ENCODE results near the gene ARNT2.

The ARNT2 gene

DNA sequence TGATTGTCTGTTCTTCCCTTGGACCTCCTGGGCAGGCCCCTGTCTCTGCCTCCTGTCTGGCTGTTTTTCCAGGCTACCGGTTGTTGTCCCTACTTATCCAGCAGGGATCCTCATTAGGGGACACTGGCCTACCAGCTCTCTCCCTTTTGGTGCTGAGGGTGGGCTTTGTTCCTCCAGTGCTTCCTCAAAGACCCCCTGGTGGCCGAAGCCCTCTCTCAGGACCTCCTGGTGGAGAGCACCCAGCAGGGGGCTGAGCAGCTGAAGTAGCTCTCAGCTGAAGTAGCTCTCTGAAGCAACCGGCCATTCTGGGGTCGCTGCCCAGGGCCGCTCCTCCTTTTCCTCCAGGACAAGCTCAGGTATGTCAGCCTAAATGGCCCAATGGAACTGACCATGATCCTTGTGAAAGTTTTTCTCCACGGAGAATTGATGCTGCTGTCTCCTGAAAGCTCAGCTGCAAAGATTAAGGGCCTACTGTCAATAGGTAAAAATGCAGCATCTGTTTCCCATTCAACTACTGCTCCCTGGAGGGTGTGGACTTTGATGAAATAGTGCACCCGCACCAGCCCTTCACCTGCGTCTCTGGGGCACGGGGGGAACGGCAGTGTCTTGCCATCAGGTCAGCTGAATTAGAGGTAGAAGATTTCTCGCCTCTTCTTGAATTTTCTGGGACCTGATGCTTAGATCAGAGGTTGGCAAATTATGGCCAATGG lies 27.6 kb downstream of the ARNT2 start:
- H3K4me3 ChIP-seq (ENCODE audit: low read depth, low read length) = no peak overlapping the region
- DNase-seq (ENCODE audit: low read depth) = no peak
- TF ChIP-seq, protein P1, sequence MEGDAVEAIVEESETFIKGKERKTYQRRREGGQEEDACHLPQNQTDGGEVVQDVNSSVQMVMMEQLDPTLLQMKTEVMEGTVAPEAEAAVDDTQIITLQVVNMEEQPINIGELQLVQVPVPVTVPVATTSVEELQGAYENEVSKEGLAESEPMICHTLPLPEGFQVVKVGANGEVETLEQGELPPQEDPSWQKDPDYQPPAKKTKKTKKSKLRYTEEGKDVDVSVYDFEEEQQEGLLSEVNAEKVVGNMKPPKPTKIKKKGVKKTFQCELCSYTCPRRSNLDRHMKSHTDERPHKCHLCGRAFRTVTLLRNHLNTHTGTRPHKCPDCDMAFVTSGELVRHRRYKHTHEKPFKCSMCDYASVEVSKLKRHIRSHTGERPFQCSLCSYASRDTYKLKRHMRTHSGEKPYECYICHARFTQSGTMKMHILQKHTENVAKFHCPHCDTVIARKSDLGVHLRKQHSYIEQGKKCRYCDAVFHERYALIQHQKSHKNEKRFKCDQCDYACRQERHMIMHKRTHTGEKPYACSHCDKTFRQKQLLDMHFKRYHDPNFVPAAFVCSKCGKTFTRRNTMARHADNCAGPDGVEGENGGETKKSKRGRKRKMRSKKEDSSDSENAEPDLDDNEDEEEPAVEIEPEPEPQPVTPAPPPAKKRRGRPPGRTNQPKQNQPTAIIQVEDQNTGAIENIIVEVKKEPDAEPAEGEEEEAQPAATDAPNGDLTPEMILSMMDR (IDR thresholded peaks at IDR 0.05; ENCODE audit: control insufficient read depth, extremely low read depth, insufficient read depth) = no peak

DNA sequence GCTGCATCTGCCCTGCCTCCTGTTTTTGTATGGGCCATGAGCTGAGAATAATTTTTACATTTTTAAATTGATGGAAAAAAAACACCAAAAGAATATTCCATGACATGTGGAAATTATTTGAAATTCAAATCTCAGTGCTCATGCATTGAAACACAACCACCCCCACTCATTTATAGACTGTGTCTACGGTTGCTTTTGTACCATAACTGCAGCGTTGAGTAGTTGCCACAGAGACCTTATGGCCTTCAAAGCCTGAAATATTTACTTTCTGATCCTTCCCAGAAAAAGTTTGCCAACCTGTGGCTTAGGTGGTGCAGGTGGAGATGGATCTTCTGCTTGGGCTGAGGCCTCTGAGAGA lies 28.1 kb downstream of the ARNT2 start:
- DNase-seq (ENCODE audit: low read depth) = no peak
- TF ChIP-seq, protein P1 (IDR thresholded peaks at IDR 0.05; ENCODE audit: control insufficient read depth, extremely low read depth, insufficient read depth) = no peak
- no peak overlapping the region for H3K4me3 ChIP-seq (ENCODE audit: low read depth, low read length)

DNA sequence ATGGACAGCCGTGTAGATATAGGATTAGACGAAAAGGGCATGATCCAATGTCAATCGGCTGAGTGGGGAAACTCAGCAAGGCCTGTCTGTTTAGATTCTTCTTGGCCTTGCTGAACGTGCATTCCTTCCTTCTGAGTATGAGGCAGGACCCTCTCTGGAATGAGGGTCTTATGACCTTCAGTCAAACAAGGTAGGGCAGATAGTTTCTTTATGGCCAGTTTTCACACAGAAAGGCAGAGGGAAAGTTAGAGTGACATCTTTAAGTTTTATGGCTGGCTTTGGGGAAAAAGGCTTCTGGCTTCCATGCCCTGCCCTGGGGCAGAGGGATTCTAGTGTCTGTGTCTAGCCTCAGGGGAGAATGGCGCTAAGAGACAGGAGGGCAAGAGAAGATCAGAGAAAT lies 29.7 kb downstream of the ARNT2 start:
- DNase-seq (ENCODE audit: low read depth) = no peak
- TF ChIP-seq, protein P1 (IDR thresholded peaks at IDR 0.05; ENCODE audit: control insufficient read depth, extremely low read depth, insufficient read depth) = no peak
- no peak overlapping the region for H3K4me3 ChIP-seq (ENCODE audit: low read depth, low read length)

DNA sequence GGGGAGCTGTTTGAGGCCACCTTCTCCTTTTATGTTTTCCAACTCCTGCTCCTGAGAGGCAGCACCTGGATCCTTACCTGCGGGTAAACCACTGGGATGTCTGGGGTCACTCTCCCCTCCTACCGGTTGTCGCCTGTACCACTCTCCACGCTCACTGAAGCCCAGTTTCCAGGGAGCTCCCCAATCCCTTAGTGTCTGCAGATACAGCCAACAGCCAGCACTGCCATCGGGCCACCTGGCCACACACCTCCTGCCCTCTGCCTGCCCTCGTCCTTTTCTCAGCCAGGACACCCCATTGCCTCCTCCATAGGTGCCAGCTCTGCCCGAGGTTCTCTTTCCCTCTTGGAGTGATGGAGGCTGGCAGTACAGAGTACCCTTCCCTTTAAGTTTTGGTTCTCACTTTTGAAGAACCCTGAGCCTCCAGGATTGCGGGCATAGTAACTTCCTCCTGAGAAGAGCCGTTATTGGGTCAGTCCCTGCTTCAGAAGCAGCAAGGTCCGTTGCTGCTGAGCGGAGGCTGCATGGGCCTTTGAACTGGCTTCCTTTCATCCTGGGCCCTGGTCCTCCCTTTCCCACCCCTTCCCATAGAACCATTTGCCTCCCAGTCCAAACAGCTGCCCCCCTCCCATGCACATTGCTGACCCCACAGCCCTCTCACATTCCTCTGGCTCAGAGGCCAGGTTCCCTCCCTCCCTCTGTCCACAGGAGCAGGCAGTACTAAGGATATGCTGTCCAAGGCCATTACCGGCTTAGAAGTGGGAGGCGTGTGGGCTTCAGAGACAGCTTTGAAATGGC lies 30.9 kb downstream of the ARNT2 start:
- H3K4me3 ChIP-seq (ENCODE audit: low read depth, low read length) = no peak overlapping the region
- no peak for DNase-seq (ENCODE audit: low read depth)
- TF ChIP-seq, protein P1 (IDR thresholded peaks at IDR 0.05; ENCODE audit: control insufficient read depth, extremely low read depth, insufficient read depth) = no peak

DNA sequence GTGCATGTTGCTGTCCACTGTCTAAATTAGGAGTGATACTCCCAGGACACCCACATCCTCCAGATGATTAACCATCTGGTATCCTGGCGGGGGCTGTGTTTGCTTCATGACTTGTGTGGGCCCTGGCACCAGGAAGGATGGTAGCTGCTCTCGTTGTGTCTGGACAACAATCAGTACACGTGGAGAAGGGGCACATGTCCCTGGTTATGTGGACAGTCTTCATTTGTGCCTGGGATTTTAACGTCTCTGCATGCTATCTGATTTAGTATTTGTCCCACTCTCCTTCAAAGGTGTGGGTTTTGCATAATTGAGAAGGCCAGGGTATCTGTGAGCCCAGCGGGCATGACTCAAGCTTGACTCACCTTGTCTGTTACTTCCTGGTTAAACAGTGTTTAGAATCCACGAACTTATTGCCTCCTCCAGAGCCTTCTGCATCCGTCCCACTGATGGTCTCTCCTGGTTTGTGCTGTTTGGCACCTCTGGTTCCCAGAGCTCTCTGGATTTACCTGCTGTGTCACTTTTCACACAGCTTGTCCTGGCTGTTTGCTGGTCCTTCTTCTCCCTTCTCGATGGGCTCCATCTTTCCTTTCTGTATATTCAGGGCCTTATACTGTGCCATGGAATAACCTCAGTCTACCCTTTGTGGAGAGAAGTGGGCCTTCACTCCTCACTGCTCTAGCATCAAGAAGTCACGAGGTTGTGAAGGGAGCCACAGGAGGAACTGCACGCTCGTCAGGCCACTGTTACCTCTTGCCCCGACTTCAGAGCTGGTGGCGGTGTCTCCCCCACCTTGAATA lies 32.5 kb downstream of the ARNT2 start:
- no peak for DNase-seq (ENCODE audit: low read depth)
- TF ChIP-seq, protein P1 (IDR thresholded peaks at IDR 0.05; ENCODE audit: control insufficient read depth, extremely low read depth, insufficient read depth) = no peak
- no peak overlapping the region for H3K4me3 ChIP-seq (ENCODE audit: low read depth, low read length)

DNA sequence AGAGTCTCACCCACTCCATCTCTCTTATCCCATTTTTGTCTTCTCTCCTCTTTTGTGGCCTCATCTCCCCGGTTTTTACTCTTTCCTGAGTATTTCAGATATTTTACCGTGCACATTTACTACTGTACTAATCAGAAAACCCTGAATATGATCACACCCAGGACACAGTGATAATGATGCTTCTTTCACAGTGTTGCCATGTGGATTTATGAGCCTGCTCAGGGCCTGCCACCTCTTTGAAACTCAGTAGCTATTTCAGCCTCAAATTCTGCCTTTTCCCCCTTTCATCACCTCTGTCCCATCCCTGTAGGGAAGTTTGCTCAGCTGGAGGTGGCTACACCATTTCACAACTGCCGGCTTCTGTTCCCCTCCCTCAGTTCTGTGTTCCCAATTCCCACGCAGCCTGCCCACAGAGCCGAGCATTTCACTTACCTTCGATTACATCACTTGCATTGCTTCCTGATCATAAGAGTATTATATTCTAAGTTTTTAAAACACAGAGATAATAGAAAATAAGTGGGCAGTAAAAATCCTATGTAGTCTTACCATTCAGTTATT lies 33.2 kb downstream of the ARNT2 start:
- H3K4me3 ChIP-seq (ENCODE audit: low read depth, low read length) = no peak overlapping the region
- TF ChIP-seq, protein P1 (IDR thresholded peaks at IDR 0.05; ENCODE audit: control insufficient read depth, extremely low read depth, insufficient read depth) = no peak
- DNase-seq (ENCODE audit: low read depth) = no peak
